ENCODE results near the gene PGA4. TPM values are rescaled to one million over a fixed set of nuclear protein-coding genes. Genes with fewer than 3 reads are reported as not detected.

PGA4 gene
- total and polyA plus RNA-seq, 2 experiments from 2014 or later: 0.81 TPM; not detected in 1

DNA sequence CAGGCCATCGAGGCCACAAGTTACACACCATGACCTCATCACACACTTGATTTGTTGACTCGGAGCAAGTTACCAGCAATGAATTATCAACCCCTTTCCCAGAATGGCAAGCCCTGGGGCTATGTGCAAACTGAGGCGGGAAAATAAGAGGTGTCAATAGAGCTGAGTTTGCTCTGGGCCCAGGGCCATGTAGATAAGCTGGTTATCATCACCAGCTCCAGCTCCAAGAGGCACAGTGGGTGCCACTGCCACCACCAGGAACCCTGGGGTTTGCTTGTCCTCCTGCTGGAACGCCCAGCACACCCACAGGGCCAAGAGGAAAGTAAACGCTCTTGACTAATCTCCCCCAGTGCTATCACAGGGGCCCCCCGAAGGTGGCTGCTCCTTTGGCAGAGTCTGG, 47.9 kb upstream of the PGA4 start:
- Histone ChIP-seq H3K36me3 (ENCODE audit: insufficient read depth) (no peaks in the 10 kb centered on the region), H2AFZ (no peak overlapping the region), H3K27me3 (ENCODE audit: insufficient read depth) (no peaks in the 10 kb centered on the region), H3K4me3 (no peak overlapping the region), H3K79me2 (replicated peaks; ENCODE audit: insufficient read depth) (no peaks in the 10 kb centered on the region), H4K20me1 (replicated peaks; ENCODE audit: insufficient read depth) (no peaks in the 10 kb centered on the region), H3K4me1 (ENCODE audit: insufficient read depth) (no peaks in the 10 kb centered on the region), H3K4me2 (no peak overlapping the region), H3K27ac (ENCODE audit: low read depth) (no peak overlapping the region), H3K9me2 (ENCODE audit: insufficient read depth) (peaks cover 4% of the 10 kb centered on the region; the same call in 1 of the 2 replicates), H3F3A (replicated peaks; ENCODE audit: low read depth) (no peaks in the 10 kb centered on the region)
- Mint-ChIP-seq H3K4me1 (no peaks in the 10 kb centered on the region; the same call in 2 of the 3 replicates), H3K4me3 (no peak overlapping the region), H3K36me3 (ENCODE audit: low read depth) (no peaks in the 10 kb centered on the region), H3K9me3 (no peaks in the 10 kb centered on the region; the same call in 1 of the 3 replicates), H3K27ac (no peak overlapping the region), H3K27me3 (ENCODE audit: insufficient read depth, low read depth, poor library complexity) (peaks cover 15% of the 10 kb centered on the region)
- no peak for DNase-seq (ENCODE audit: low spot score)
- no peak for ATAC-seq
- TF ChIP-seq JUNB (IDR thresholded peaks at IDR 0.05; ENCODE audit: unreplicated experiment): no peak
- TF ChIP-seq, protein P1, sequence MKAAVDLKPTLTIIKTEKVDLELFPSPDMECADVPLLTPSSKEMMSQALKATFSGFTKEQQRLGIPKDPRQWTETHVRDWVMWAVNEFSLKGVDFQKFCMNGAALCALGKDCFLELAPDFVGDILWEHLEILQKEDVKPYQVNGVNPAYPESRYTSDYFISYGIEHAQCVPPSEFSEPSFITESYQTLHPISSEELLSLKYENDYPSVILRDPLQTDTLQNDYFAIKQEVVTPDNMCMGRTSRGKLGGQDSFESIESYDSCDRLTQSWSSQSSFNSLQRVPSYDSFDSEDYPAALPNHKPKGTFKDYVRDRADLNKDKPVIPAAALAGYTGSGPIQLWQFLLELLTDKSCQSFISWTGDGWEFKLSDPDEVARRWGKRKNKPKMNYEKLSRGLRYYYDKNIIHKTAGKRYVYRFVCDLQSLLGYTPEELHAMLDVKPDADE (IDR thresholded peaks at IDR 0.05): no peak

DNA sequence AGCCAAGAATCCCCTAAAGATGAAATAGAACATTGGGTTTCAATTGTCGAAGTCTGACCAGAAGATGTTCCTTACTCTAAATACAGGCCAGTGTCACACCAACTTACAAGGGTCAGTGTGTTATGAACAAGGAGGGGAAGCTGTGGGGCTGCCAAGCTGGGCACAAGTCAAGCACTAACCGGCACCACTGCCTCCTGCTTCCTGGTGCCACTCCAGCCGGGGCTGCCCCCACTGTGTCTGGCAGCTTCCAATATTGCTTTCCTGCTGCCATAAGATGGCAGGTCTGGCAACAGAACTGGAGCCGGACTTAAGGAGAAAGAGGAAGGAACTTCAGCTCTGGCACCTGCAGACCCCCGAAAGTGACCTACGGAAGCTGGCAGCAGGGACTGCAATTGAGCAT, 47.2 kb upstream of the PGA4 start:
- Histone ChIP-seq H4K20me1 (replicated peaks; ENCODE audit: insufficient read depth) (no peaks in the 10 kb centered on the region), H3K4me1 (ENCODE audit: insufficient read depth) (no peaks in the 10 kb centered on the region), H3K36me3 (ENCODE audit: insufficient read depth) (no peaks in the 10 kb centered on the region), H3F3A (replicated peaks; ENCODE audit: low read depth) (no peaks in the 10 kb centered on the region), H3K79me2 (replicated peaks; ENCODE audit: insufficient read depth) (no peaks in the 10 kb centered on the region), H3K27me3 (ENCODE audit: insufficient read depth) (no peaks in the 10 kb centered on the region), H2AFZ (no peak overlapping the region), H3K4me2 (no peak overlapping the region), H3K27ac (ENCODE audit: low read depth) (no peak overlapping the region), H3K9me2 (ENCODE audit: insufficient read depth) (peaks cover 4% of the 10 kb centered on the region; the same call in 1 of the 2 replicates), H3K4me3 (no peak overlapping the region)
- Mint-ChIP-seq H3K4me3 (no peak overlapping the region), H3K36me3 (ENCODE audit: low read depth) (no peaks in the 10 kb centered on the region), H3K4me1 (no peaks in the 10 kb centered on the region; the same call in 2 of the 3 replicates), H3K27ac (no peak overlapping the region), H3K27me3 (ENCODE audit: insufficient read depth, low read depth, poor library complexity) (peaks cover 15% of the 10 kb centered on the region), H3K9me3 (no peaks in the 10 kb centered on the region; the same call in 1 of the 3 replicates)
- ATAC-seq: no peak
- DNase-seq (ENCODE audit: low spot score): no peak
- no peak for TF ChIP-seq ZNF114 (CRISPR knock-in tag; IDR thresholded peaks at IDR 0.05)
- TF ChIP-seq, protein P2, sequence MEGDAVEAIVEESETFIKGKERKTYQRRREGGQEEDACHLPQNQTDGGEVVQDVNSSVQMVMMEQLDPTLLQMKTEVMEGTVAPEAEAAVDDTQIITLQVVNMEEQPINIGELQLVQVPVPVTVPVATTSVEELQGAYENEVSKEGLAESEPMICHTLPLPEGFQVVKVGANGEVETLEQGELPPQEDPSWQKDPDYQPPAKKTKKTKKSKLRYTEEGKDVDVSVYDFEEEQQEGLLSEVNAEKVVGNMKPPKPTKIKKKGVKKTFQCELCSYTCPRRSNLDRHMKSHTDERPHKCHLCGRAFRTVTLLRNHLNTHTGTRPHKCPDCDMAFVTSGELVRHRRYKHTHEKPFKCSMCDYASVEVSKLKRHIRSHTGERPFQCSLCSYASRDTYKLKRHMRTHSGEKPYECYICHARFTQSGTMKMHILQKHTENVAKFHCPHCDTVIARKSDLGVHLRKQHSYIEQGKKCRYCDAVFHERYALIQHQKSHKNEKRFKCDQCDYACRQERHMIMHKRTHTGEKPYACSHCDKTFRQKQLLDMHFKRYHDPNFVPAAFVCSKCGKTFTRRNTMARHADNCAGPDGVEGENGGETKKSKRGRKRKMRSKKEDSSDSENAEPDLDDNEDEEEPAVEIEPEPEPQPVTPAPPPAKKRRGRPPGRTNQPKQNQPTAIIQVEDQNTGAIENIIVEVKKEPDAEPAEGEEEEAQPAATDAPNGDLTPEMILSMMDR (conservative IDR thresholded peaks at IDR 0.05; ENCODE audit: low read depth in 2 of 2): no peak
- TF ChIP-seq JUNB (IDR thresholded peaks at IDR 0.05; ENCODE audit: unreplicated experiment): no peak
- TF ChIP-seq EZH2phosphoT487 (IDR thresholded peaks at IDR 0.05; ENCODE audit: unreplicated experiment): no peak
- no peak for TF ChIP-seq ZNF331 (CRISPR knock-in tag; IDR thresholded peaks at IDR 0.05; ENCODE audit: low read depth)
- TF ChIP-seq, protein P3, sequence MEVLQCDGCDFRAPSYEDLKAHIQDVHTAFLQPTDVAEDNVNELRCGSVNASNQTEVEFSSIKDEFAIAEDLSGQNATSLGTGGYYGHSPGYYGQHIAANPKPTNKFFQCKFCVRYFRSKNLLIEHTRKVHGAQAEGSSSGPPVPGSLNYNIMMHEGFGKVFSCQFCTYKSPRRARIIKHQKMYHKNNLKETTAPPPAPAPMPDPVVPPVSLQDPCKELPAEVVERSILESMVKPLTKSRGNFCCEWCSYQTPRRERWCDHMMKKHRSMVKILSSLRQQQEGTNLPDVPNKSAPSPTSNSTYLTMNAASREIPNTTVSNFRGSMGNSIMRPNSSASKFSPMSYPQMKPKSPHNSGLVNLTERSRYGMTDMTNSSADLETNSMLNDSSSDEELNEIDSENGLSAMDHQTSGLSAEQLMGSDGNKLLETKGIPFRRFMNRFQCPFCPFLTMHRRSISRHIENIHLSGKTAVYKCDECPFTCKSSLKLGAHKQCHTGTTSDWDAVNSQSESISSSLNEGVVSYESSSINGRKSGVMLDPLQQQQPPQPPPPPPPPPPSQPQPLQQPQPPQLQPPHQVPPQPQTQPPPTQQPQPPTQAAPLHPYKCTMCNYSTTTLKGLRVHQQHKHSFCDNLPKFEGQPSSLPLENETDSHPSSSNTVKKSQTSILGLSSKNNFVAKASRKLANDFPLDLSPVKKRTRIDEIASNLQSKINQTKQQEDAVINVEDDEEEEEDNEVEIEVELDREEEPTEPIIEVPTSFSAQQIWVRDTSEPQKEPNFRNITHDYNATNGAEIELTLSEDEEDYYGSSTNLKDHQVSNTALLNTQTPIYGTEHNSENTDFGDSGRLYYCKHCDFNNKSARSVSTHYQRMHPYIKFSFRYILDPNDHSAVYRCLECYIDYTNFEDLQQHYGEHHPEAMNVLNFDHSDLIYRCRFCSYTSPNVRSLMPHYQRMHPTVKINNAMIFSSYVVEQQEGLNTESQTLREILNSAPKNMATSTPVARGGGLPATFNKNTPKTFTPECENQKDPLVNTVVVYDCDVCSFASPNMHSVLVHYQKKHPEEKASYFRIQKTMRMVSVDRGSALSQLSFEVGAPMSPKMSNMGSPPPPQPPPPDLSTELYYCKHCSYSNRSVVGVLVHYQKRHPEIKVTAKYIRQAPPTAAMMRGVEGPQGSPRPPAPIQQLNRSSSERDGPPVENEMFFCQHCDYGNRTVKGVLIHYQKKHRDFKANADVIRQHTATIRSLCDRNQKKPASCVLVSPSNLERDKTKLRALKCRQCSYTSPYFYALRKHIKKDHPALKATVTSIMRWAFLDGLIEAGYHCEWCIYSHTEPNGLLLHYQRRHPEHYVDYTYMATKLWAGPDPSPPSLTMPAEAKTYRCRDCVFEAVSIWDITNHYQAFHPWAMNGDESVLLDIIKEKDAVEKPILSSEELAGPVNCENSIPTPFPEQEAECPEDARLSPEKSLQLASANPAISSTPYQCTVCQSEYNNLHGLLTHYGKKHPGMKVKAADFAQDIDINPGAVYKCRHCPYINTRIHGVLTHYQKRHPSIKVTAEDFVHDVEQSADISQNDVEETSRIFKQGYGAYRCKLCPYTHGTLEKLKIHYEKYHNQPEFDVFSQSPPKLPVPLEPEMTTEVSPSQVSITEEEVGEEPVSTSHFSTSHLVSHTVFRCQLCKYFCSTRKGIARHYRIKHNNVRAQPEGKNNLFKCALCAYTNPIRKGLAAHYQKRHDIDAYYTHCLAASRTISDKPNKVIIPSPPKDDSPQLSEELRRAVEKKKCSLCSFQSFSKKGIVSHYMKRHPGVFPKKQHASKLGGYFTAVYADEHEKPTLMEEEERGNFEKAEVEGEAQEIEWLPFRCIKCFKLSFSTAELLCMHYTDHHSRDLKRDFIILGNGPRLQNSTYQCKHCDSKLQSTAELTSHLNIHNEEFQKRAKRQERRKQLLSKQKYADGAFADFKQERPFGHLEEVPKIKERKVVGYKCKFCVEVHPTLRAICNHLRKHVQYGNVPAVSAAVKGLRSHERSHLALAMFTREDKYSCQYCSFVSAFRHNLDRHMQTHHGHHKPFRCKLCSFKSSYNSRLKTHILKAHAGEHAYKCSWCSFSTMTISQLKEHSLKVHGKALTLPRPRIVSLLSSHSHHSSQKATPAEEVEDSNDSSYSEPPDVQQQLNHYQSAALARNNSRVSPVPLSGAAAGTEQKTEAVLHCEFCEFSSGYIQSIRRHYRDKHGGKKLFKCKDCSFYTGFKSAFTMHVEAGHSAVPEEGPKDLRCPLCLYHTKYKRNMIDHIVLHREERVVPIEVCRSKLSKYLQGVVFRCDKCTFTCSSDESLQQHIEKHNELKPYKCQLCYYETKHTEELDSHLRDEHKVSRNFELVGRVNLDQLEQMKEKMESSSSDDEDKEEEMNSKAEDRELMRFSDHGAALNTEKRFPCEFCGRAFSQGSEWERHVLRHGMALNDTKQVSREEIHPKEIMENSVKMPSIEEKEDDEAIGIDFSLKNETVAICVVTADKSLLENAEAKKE (CRISPR knock-in tag; IDR thresholded peaks at IDR 0.05): no peak
- TF ChIP-seq NANOG (IDR thresholded peaks at IDR 0.05; ENCODE audit: borderline replicate concordance): no peak
- TF ChIP-seq CREB1 (CRISPR knock-in tag; IDR thresholded peaks at IDR 0.05; ENCODE audit: low read depth): no peak

Data from GM23338 (cell line).